EH (cell line): ENCODE measurements around the gene ESPL1.
"Not testable (repeated sequence)": the region's sequence is repeated elsewhere in the genome, so short reads cannot be mapped to it uniquely, and the experiment has no call there.

ENCODE experiments used
- DNase-seq: peaks from one replicate; pipeline ENCODE4 v3.0.0-alpha.2; 2015; ENCODE audit warnings: low read depth

The ESPL1 gene

DNA sequence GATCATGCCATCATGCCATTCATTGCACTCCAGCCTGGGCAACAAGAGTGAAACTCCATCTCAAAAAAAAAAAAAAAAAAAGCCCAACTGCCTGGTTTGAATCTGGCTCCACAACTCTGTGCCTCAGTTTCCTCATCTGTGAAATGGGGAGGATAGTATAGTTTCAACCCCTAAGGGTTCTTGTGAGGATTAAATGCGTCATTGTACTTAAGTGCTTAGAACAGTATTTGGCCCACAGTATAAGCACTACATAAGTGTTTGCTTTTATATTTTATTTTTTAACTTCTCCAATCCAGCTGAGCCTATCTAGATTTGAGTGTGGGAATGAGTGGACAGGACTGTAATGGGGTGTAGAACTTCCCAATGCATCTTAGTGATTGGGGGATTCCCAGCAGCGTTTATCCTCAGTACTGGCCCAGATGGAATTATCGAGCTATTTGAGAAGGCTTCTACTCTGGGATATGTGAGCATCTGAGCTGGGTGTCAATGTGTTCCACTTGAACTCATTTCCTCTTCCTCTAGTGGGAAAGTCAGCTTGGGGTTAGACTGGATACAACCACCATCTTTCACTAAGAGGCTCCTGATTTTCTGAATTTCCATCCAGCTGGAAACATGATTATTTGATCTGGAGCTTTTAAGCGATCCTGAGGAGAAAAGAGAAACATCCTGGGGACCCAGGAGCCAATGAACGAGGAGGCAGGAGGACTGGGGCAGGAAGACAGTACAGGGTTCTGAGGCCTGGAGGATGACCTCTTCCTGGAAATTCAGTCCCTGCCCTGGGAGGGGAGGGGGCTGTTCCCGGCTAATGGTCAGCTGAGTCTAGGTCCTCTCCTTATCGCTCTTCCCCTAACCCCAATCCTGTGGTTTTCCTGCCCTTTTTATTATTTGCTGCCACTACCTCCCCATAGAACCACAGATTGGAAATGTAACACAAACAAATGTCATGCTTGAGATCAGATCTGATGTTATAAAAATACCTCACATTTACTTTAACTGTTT is 9.3 kb upstream of the ESPL1 start:
- DNase-seq = no peak

GRCh38 chr12:53259891-53260290 is 8.2 kb upstream of the ESPL1 start:
- no peak for DNase-seq

DNA sequence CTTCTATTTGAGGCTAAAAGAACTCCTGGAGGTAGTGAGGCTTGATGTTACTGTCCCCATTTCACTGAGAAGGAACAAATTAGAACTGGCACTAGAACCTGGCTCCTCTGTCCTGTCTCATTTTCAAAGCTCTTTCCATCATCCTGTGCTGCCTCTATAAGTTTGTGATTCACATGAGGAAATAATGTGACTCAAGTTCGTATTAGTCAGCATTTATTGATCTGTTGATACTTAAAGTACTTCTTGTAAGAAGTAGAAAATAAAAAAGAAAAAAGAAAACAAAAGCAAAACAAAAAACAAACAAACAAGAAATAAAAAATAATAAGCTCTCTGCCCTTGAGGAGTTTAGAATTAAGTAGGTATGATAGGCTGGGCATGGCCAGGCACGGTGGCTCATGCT is 2.3 kb upstream of the ESPL1 start:
- DNase-seq = no peak

DNA sequence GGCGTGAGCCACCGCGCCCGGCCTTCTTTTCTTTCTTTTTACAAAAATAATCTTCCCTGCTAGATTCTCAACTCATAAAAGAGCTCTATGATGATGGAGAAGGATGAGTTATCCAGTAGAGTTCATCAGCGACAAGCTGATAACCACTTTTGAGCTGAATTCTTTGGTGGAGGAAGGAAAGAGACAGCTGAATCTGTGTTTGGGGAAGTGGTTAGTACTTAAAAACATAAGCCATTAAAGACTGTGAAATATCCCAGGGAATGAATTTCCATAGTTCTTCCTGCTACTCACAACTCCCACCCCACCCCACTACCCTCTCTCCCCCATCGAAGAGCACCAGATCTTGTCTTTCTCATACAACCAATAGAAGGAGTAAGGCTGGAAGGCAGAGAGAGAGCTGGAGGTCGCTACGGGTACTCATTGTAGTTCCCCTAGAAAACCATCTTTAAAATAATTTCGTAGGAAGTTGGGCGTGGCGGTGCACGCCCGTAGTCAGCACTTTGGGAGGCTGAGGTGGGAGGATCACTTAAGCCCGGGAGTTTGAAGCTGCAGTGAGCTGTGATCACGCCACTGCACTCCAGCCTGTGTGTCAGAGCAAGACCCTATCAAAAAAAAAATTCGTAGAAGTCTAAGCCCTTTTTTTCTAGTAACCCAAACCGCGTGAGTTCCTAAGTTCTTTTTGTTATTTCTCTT is 647 bp upstream of the ESPL1 start:
- DNase-seq = no peak

GRCh38 chr12:53268630-53269562 is 797 bp downstream of the ESPL1 start:
- peak; percentile 43 for DNase-seq

DNA sequence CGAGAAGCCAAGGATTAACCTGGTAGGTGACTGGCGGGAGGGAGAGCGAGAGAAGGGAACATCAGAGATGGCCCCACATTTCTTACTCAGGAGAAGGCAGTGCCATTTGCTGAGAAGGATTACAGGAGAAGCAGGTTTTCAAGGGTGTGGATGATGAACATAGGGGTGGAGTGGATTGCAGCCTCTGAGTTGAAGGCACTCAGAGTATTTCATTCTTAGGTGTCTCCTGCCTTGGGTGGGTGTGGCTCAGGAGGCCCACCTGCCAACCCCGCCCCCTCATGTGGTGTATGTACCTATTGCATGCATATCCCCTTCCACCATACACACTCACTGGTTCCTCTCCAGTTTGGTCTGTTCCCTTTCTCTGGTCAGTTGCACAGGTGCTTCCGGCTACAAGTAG is 6.3 kb downstream of the ESPL1 start:
- no peak for DNase-seq

DNA sequence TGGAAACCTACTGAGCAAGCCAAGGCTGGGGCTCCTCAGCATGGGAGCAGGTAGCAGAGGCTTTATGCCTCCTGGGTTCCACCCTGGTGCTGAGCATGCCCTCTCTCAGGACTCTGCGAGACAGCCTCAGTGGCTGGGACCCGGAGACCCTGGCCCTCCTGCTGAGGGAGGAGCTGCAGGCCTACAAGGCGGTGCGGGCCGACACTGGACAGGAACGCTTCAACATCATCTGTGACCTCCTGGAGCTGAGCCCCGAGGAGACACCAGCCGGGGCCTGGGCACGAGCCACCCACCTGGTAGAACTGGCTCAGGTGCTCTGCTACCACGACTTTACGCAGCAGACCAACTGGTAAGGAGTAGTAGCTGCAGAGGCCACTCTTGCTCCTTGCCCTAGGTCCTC is 8.4 kb downstream of the ESPL1 start:
- DNase-seq = no peak

DNA sequence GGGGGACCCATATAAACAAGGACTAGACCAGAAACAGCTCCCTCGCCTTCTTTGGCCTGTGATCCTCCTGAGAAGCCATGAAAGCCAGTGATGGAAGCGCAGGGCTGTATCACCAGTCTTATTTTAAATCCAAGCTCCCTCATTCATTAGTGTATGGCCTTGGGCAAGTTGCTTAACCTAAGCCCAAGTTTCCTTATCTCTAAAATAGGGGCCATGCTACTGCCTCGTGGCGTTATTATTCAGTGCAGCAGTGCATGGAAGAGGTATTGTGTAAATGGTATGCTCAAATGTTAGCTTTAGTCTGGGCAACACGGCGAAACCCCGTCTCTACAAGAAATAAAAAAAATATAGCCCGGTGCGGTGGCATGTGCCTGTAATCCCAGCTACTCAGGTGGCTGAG is 9.9 kb downstream of the ESPL1 start:
- DNase-seq = no peak

DNA sequence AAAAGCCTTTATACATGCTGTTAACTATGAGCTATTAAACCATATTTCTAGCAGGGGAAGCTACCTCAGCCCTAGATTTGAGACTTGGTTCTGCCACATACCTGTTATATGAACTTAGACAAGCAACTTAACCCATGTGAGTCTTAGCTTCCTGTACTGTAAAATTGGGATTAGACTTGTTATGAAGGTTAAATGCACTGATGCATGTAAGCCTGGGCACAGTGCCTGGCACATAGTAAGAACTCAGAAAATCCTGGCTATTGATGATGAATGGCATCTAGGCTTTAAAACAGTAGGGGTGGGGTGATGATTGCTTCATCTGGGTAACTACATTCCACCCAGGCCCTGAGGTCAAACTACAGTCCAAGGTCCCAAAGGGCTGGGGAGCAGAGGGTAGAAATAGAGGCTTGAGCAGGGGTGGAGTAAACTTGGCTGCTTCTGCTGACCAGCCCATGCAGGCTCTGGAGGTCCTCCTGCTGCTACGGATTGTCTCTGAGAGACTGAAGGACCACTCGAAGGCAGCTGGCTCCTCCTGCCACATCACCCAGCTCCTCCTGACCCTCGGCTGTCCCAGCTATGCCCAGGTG is 11.3 kb downstream of the ESPL1 start:
- no peak for DNase-seq

DNA sequence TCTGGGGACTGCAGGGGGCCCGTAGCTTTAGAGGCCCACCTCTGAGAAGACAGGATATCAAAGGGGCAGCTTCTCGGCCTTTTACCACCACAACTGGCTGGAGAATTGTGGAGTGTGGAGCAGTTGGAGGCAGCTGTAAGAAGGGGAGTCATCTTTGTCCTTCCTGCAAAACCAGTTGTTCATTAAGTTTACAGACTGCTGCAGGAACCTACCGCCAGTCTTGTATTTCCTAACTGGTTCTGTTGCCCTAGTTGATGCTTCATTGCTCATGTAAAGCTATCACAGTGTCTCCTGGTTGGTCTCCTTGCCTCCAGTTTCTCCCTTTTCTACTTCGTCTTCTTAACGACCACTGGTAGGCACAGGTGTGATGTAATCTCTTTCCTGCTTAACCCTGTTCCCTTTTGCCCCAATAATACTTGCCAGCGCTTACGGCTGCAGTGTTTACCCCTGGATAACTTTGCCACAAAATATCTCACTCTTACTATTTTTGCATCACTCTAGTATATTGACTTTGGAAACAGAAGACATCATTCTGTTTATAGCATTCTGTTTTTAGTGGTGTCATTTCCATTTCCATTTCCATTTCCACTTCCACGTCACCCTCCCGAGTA is 11.9 kb downstream of the ESPL1 start:
- DNase-seq = no peak

GRCh38 chr12:53286448-53286847 is 18.3 kb downstream of the ESPL1 start:
- DNase-seq = no peak

- peak; percentile 69 for DNase-seq
Measured at GRCh38 chr12:53287741-53288216, 19.7 kb downstream of the ESPL1 start.

DNA sequence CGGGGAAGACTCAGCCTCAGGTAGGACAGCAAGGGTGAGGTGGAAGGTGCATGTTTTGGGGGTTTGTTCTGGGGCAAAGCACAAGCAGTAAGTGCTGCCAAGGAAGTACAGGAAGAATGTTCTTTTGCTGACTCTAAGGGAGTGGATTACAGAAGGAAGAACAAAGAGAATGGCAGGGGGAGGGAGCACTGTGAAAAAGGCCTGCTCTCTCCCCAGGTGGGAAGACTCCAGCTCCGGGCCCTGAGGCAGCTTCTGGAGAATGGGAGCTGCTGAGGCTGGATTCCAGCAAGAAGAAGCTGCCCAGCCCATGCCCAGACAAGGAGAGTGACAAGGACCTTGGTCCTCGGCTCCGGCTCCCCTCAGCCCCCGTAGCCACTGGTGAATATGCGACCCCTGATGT is 20.2 kb downstream of the ESPL1 start:
- DNase-seq = no peak

- peak; percentile 62 for DNase-seq
Measured at GRCh38 chr12:53289891-53290290, 21.8 kb downstream of the ESPL1 start.

- peak; percentile 46 for DNase-seq
Measured at GRCh38 chr12:53290661-53291060, 22.6 kb downstream of the ESPL1 start.

DNA sequence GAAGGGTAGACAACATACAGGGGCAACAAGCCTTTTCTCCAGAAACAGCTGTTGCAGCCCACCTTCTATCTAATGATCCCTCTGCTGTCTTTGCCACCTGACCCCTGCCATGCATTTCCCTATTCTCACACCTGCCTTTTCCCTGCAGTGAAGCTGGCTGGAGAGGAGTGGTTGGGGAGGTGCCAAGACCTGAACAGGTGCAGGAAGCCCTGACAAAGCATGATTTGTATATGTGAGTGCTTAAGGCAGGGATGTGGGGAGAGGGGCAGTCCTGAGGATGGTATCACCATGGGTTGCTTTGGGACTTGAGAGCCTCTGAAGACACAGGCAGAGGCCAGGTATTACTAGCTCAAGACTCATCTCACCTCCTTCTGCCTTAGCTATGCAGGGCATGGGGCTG is 24.3 kb downstream of the ESPL1 start:
- DNase-seq = no peak

GRCh38 chr12:53295070-53295890 is 27.2 kb downstream of the ESPL1 start, which contains the start of gene PFDN5:
PFDN5 (plus strand) TSS chr12:53295542; CDS start chr12:53295568, 26 bp downstream.
- DNase-seq = peak; percentile 90

DNA sequence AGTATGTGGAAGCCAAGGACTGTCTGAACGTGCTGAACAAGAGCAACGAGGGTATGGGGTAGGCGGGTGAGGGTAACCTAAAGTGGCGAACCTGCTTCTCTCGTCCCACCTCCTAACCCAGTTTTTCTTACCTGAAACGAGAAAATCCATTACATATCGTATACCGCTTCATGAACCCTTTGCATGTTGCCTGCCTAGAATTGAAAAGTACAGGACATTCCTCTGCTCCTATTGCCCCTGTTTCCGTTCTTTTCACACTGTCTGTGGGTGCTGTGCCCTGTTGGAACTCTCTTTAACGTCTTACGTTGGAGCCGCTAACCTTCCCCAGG is 27.8 kb downstream of the ESPL1 start:
- no peak for DNase-seq

GRCh38 chr12:53297106-53297505 is 29.0 kb downstream of the ESPL1 start:
- DNase-seq = not testable (repeated sequence)

GRCh38 chr12:53298164-53298563 is 30.1 kb downstream of the ESPL1 start:
- peak; percentile 99 for DNase-seq
